Nephron (organoid): ENCODE measurements around the gene SPOPL.

ENCODE experiments used
- H3K27ac Mint-ChIP-seq, 3 experiments: 2 replicates each; pipeline ENCODE4 v1.8.0; 2020; ENCODE audit warnings: mixed read lengths in 3 of 3, mild to moderate bottlenecking in 2 of 3, moderate library complexity in 1 of 3
- H3K27me3 Mint-ChIP-seq: 2 replicates; pipeline ENCODE4 v1.8.0; 2021; ENCODE audit warnings: low read depth, mild to moderate bottlenecking, moderate library complexity, mixed read lengths
- H3K36me3 Mint-ChIP-seq: 2 replicates; pipeline ENCODE4 v1.8.0; 2020; ENCODE audit warnings: low read depth, mixed read lengths
- H3K4me1 Mint-ChIP-seq: 2 replicates; pipeline ENCODE4 v1.8.0; 2020; ENCODE audit warnings: mixed read lengths
- H3K4me3 Mint-ChIP-seq, 3 experiments: 2 replicates each; pipeline ENCODE4 v1.8.0; 2020; ENCODE audit warnings: mild to moderate bottlenecking in 3 of 3, mixed read lengths in 3 of 3, moderate library complexity in 2 of 3
- H3K9me3 Mint-ChIP-seq: 2 replicates; pipeline ENCODE4 v1.8.0; 2020; ENCODE audit warnings: mixed read lengths
- CTCF ChIP-seq, 3 experiments: fragments of 200-600 bp; sonication (generic); IDR thresholded peaks; one replicate each; pipeline ENCODE4 v1.5.0; 2021; ENCODE audit warnings: antibody characterized with exemption in 3 of 3; ENCODE audit not compliant: unreplicated experiment in 3 of 3

SPOPL gene

GRCh38 chr2:138610201-138610953 lies 108.8 kb downstream of the SPOPL start:
- H3K36me3 Mint-ChIP-seq = no peaks in the 10 kb centered on the region
- H3K4me3 Mint-ChIP-seq = no peak overlapping the region
- H3K9me3 Mint-ChIP-seq = no peaks in the 10 kb centered on the region
- no peaks in the 10 kb centered on the region for H3K27me3 Mint-ChIP-seq
- TF ChIP-seq CTCF (IDR thresholded peaks at IDR 0.05; ENCODE audit: unreplicated experiment in 3 of 3) = no peak
- no peak overlapping the region for H3K27ac Mint-ChIP-seq
- no peaks in the 10 kb centered on the region for H3K4me1 Mint-ChIP-seq

GRCh38 chr2:138615257-138615656 lies 113.7 kb downstream of the SPOPL start:
- Mint-ChIP-seq H3K36me3 (no peaks in the 10 kb centered on the region), H3K27me3 (no peaks in the 10 kb centered on the region), H3K4me1 (no peaks in the 10 kb centered on the region), H3K4me3 (no peak overlapping the region), H3K9me3 (no peaks in the 10 kb centered on the region), H3K27ac (no peak overlapping the region)
- no peak for TF ChIP-seq CTCF (IDR thresholded peaks at IDR 0.05; ENCODE audit: unreplicated experiment in 3 of 3)

- H3K27ac Mint-ChIP-seq = peak overlapping the region in 1 of 3 experiments; percentile 43
- H3K27me3 Mint-ChIP-seq = peaks cover 6% of the 10 kb centered on the region
- H3K9me3 Mint-ChIP-seq = no peaks in the 10 kb centered on the region
- H3K4me3 Mint-ChIP-seq = no peak overlapping the region
- no peak for TF ChIP-seq CTCF (IDR thresholded peaks at IDR 0.05; ENCODE audit: unreplicated experiment in 3 of 3)
- H3K36me3 Mint-ChIP-seq = no peaks in the 10 kb centered on the region
- H3K4me1 Mint-ChIP-seq = no peaks in the 10 kb centered on the region
Observed at GRCh38 chr2:138617026-138617425, 115.5 kb downstream of the SPOPL start.

GRCh38 chr2:138618971-138619370 lies 117.4 kb downstream of the SPOPL start:
- Mint-ChIP-seq H3K27me3 (peaks cover 6% of the 10 kb centered on the region), H3K4me3 (no peak overlapping the region), H3K4me1 (no peaks in the 10 kb centered on the region), H3K9me3 (no peaks in the 10 kb centered on the region), H3K36me3 (no peaks in the 10 kb centered on the region), H3K27ac (no peak overlapping the region)
- no peak for TF ChIP-seq CTCF (IDR thresholded peaks at IDR 0.05; ENCODE audit: unreplicated experiment in 3 of 3)

- Mint-ChIP-seq H3K27ac (no peak overlapping the region), H3K27me3 (peaks cover 6% of the 10 kb centered on the region), H3K36me3 (no peaks in the 10 kb centered on the region), H3K9me3 (no peaks in the 10 kb centered on the region), H3K4me1 (no peaks in the 10 kb centered on the region), H3K4me3 (no peak overlapping the region)
- no peak for TF ChIP-seq CTCF (IDR thresholded peaks at IDR 0.05; ENCODE audit: unreplicated experiment in 3 of 3)
Observed at GRCh38 chr2:138620431-138620830, 118.9 kb downstream of the SPOPL start.

GRCh38 chr2:138621139-138621538 lies 119.6 kb downstream of the SPOPL start:
- H3K27ac Mint-ChIP-seq = no peak overlapping the region
- TF ChIP-seq CTCF (IDR thresholded peaks at IDR 0.05; ENCODE audit: unreplicated experiment in 3 of 3) = no peak
- H3K27me3 Mint-ChIP-seq = peaks cover 6% of the 10 kb centered on the region
- H3K4me1 Mint-ChIP-seq = no peaks in the 10 kb centered on the region
- no peak overlapping the region for H3K4me3 Mint-ChIP-seq
- no peaks in the 10 kb centered on the region for H3K36me3 Mint-ChIP-seq
- H3K9me3 Mint-ChIP-seq = no peaks in the 10 kb centered on the region
